NCI-H146 treated with DMSO at 0.1 percent for 48 hours (cell line): ENCODE measurements around the gene LONP2.
"Not testable (repeated sequence)": the region's sequence is repeated elsewhere in the genome, so short reads cannot be mapped to it uniquely, and the experiment has no call there.

Source experiments
- DNase-seq: peaks from one replicate; lab custom pipeline; 2025; ENCODE audit not compliant: unreplicated experiment; lab: John Stamatoyannopoulos, UW

The LONP2 gene

GRCh38 chr16:48287239-48287638 is 43.1 kb downstream of the LONP2 start:
- no peak for DNase-seq

- DNase-seq, result no peak
Measured at GRCh38 chr16:48291303-48291702, 47.2 kb downstream of the LONP2 start.

GRCh38 chr16:48291754-48292153 is 47.7 kb downstream of the LONP2 start:
- DNase-seq, result no peak

GRCh38 chr16:48292452-48292851 is 48.4 kb downstream of the LONP2 start:
- no peak for DNase-seq

GRCh38 chr16:48294724-48295123 is 50.6 kb downstream of the LONP2 start:
- no peak for DNase-seq

- no peak for DNase-seq
Measured at GRCh38 chr16:48295488-48296281, 51.6 kb downstream of the LONP2 start.

GRCh38 chr16:48299471-48299870 is 55.4 kb downstream of the LONP2 start:
- DNase-seq, result no peak

- DNase-seq, result no peak
Measured at GRCh38 chr16:48300391-48300856, 56.3 kb downstream of the LONP2 start.

GRCh38 chr16:48308535-48308934 is 64.4 kb downstream of the LONP2 start:
- no peak for DNase-seq

GRCh38 chr16:48310908-48311641 is 67.0 kb downstream of the LONP2 start:
- no peak for DNase-seq

- DNase-seq, result not testable (repeated sequence)
Measured at GRCh38 chr16:48313905-48314304, 69.8 kb downstream of the LONP2 start.

- DNase-seq, result no peak
Measured at GRCh38 chr16:48317026-48317425, 72.9 kb downstream of the LONP2 start.

GRCh38 chr16:48317614-48318315 is 73.7 kb downstream of the LONP2 start:
- DNase-seq, result no peak

GRCh38 chr16:48318630-48319029 is 74.5 kb downstream of the LONP2 start:
- no peak for DNase-seq

GRCh38 chr16:48321317-48322036 is 77.4 kb downstream of the LONP2 start:
- DNase-seq, result no peak

- DNase-seq, result no peak
Measured at GRCh38 chr16:48323783-48324775, 80.0 kb downstream of the LONP2 start.

GRCh38 chr16:48326915-48327314 is 82.8 kb downstream of the LONP2 start:
- DNase-seq, result no peak

GRCh38 chr16:48329138-48329537 is 85.0 kb downstream of the LONP2 start:
- DNase-seq, result no peak

GRCh38 chr16:48330189-48330840 is 86.2 kb downstream of the LONP2 start:
- no peak for DNase-seq
